ENCODE data around the gene EPS15. TPM values are rescaled to one million over a fixed set of nuclear protein-coding genes. Genes with fewer than 3 reads are reported as not detected.

EPS15 gene
- total RNA-seq, 4 donors from 2014 or later = 53.5 to 106 (median 74.2) TPM

DNA sequence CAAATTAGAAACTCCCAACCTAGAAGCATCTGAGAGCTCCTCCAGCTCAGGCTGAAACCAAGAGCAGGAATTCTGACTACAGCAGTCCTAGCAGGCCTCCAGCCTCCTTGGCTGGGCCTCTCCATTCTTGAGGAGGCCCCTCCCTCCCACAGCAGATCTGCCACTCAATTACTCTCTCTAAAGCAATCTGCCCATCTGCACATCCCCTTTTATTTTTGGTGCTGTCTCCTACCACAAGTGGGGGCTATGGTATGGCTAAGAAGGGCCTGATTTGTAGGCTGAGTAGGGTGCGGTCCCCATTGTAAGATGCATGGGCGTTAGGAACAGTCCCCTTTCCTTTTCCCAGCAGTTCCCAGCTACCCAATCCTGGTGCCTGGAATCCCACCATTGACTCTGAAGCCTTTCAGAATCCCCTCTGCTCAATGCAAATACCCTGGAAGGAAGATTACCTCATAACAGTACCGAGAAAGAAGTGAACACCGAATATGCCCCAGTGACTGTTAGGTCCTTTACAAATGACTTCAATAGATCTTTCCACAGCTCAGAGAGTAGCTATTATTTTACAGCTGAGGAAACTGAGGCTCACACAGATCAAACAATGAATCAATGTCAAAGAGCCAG is 177.1 kb downstream of the EPS15 start:
- WGBS, 2 donors (ENCODE audit: low coverage in 1 of 2) = 68 to 86% methylated on average over 1 to 2 of the region's 4 CpGs
- Histone ChIP-seq H3K9me3 (no peaks in the 10 kb centered on the region), H3K36me3 (no peaks in the 10 kb centered on the region), H3K27ac (no peak overlapping the region), H3K4me3 (no peak overlapping the region), H3K27me3 (peaks cover 52% of the 10 kb centered on the region), H3K4me1 (peaks cover 0 to 12% (median 8%) of the 10 kb centered on the region in 3 donors)
- TF ChIP-seq POLR2A (IDR thresholded peaks at IDR 0.05) (no peak), POLR2AphosphoS5 (IDR thresholded peaks at IDR 0.05) (no peak), EP300 (IDR thresholded peaks at IDR 0.05) (no peak)
- ATAC-seq = no peak

DNA sequence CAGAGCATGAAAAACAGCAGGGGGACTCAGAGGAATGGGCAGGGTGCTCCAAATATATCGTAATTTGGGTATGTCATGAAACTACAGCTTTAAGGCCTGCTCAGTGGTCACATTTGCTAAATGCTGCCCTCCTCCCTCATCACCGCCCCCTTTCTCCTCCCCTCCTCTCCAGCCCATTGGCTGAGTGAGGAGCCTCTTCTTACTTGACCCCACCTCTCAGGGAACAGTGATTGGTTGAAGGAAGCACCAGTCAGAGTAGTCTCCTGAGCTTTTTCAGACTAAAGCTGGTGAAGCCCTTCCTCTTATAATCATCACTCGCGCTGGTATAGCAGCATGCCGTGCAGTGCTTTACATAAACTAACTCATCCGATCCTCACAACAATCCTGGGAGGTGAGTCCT is 178.7 kb downstream of the EPS15 start:
- Histone ChIP-seq H3K27ac (no peak overlapping the region), H3K27me3 (peaks cover 39% of the 10 kb centered on the region), H3K4me1 (peaks cover 0 to 12% (median 8%) of the 10 kb centered on the region in 3 donors), H3K4me3 (no peak overlapping the region), H3K36me3 (no peaks in the 10 kb centered on the region), H3K9me3 (no peaks in the 10 kb centered on the region)
- 100% methylated on average over 4 of the region's 6 CpGs; no CpG with 5 or more reads in 1 of the 2 donors for WGBS, 2 donors (ENCODE audit: low coverage in 1 of 2)
- TF ChIP-seq POLR2AphosphoS5 (IDR thresholded peaks at IDR 0.05) (no peak), EP300 (IDR thresholded peaks at IDR 0.05) (no peak)
- ATAC-seq = no peak

DNA sequence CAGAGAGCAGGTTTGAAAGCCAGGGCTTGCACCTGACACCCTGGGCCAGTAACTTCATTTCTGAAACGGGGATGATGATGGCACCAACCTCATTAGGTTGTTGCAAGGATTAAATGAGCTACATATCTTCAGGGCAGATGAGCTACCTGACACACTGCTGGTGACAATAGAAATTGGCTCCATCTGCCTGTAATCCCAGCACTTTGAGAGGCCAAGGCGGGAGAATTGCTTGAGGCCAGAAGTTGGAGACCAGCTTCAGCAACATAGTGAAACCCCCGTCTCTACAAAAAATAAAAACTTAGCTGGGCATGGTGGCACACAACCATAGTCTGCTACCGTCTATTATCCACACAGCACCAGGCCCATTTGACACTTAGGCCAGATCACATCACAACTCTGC is 182.4 kb downstream of the EPS15 start:
- Histone ChIP-seq H3K4me3 (no peak overlapping the region), H3K4me1 (no peaks in the 10 kb centered on the region), H3K27ac (no peak overlapping the region), H3K27me3 (peaks cover 8% of the 10 kb centered on the region), H3K9me3 (no peaks in the 10 kb centered on the region), H3K36me3 (no peaks in the 10 kb centered on the region)
- 80 to 83% methylated on average over 1 to 2 of the region's 4 CpGs for WGBS, 2 donors (ENCODE audit: low coverage in 1 of 2)
- no peak for ATAC-seq
- TF ChIP-seq POLR2A (IDR thresholded peaks at IDR 0.05) = no peak
- no peak for TF ChIP-seq EP300 (IDR thresholded peaks at IDR 0.05)
- TF ChIP-seq, protein P1, sequence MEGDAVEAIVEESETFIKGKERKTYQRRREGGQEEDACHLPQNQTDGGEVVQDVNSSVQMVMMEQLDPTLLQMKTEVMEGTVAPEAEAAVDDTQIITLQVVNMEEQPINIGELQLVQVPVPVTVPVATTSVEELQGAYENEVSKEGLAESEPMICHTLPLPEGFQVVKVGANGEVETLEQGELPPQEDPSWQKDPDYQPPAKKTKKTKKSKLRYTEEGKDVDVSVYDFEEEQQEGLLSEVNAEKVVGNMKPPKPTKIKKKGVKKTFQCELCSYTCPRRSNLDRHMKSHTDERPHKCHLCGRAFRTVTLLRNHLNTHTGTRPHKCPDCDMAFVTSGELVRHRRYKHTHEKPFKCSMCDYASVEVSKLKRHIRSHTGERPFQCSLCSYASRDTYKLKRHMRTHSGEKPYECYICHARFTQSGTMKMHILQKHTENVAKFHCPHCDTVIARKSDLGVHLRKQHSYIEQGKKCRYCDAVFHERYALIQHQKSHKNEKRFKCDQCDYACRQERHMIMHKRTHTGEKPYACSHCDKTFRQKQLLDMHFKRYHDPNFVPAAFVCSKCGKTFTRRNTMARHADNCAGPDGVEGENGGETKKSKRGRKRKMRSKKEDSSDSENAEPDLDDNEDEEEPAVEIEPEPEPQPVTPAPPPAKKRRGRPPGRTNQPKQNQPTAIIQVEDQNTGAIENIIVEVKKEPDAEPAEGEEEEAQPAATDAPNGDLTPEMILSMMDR (IDR thresholded peaks at IDR 0.05) = no peak
- TF ChIP-seq POLR2AphosphoS5 (IDR thresholded peaks at IDR 0.05) = no peak

DNA sequence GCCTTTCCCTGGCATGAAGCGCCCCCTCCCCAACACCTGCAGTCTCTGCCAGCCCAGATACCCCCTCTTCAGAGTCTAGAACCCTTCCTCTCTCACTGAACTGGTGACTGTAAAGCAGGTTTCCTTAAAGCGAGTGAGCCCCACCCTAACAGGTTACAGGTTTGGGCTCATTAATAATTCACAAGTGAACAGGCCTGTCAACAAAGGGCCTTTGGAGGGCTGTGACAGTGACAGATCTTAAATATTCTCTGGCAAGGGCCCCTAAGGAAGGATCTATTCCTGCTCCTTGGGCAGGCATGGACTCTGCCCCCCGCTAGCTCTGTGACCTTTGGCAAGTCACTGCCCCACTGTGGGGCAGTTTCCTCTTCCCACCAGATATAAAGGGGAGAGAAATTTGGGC is 183.1 kb downstream of the EPS15 start:
- no peak overlapping the region for H3K27ac ChIP-seq
- TF ChIP-seq, protein P1 (IDR thresholded peaks at IDR 0.05) = no peak
- TF ChIP-seq POLR2A (IDR thresholded peaks at IDR 0.05) = no peak
- no peak for TF ChIP-seq EP300 (IDR thresholded peaks at IDR 0.05)
- no peak for TF ChIP-seq POLR2AphosphoS5 (IDR thresholded peaks at IDR 0.05)
- ATAC-seq = no peak

DNA sequence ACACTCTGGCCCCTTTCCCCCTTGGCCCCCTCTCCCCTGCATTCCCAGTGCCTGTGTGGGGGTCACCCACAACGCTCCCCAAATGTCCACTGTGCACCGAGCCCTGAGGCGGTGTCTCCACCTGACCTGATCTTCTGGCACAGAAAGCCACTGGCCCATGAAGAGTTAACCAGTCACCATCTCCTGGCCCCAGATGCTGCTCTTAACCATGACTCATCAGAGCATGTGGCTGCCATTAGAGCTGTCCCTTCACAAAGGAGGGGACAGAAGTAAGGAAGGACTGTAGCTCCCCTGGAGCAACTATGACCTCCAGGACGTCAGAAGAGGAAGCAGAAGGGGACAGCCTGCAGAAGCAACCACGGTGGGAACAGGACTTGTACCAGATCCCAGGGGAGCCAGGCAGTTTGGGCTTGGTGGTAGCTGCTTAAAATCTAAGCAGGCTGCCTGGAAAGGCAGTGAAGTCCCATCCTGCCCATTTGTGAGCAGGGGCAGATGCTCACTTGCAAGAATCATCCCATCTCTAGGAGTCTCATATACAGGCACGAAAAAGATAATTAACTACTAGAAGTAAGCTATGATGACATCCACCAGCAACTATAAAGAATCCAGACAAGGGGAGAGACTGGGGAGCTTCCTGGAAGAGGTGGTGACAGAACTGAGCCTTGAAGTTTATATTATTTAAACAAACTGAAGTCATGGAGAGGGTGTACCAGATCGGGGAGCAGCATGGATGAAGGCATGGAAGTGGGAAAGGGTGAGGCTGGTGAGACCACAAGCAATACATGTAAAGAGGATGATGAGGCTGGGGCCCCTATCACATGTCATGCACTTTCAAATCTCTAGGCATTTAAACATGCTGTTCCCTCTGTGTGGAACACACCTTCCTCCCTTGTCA is 187.6 kb downstream of the EPS15 start:
- Histone ChIP-seq H3K36me3 (no peaks in the 10 kb centered on the region), H3K9me3 (no peaks in the 10 kb centered on the region), H3K4me3 (no peak overlapping the region), H3K4me1 (peaks cover 0 to 19% (median 7%) of the 10 kb centered on the region in 3 donors), H3K27ac (no peak overlapping the region), H3K27me3 (peaks cover 29% of the 10 kb centered on the region)
- TF ChIP-seq POLR2A (IDR thresholded peaks at IDR 0.05) (no peak), POLR2AphosphoS5 (IDR thresholded peaks at IDR 0.05) (no peak), EP300 (IDR thresholded peaks at IDR 0.05) (no peak)
- TF ChIP-seq, protein P1 (IDR thresholded peaks at IDR 0.05) = no peak
- ATAC-seq = no peak
- WGBS, 2 donors (ENCODE audit: low coverage in 1 of 2) = 33 to 38% methylated on average over 2 to 3 of the region's 7 CpGs

More for the DNA sequence above, 183.1 kb downstream of the EPS15 start:
- Histone ChIP-seq H3K4me3 (no peak overlapping the region), H3K4me1 (peaks cover 0 to 6% (median 3%) of the 10 kb centered on the region in 3 donors), H3K9me3 (no peaks in the 10 kb centered on the region), H3K36me3 (no peaks in the 10 kb centered on the region), H3K27me3 (peaks cover 12% of the 10 kb centered on the region)
- WGBS, 2 donors (ENCODE audit: low coverage in 1 of 2) = 60% methylated on average over 1 of the region's 3 CpGs; no CpG with 5 or more reads in 1 of the 2 donors

Data from gastroesophageal sphincter (tissue), 4 donors.